ENCODE results near the gene FAM110D.

FAM110D gene

GRCh38 chr1:26190373-26190987 lies 31.6 kb downstream of the FAM110D start, which contains the start of gene CATSPER4:
CATSPER4 (plus strand) TSS chr1:26190602; CDS start chr1:26190628, 26 bp downstream.
- DNase-seq, result no peak

- no peak for DNase-seq
These were observed 32.9 kb downstream of the FAM110D start for GRCh38 chr1:26191739-26192138.

- DNase-seq, result no peak
These were observed 36.9 kb downstream of the FAM110D start for GRCh38 chr1:26195805-26196204.

- DNase-seq, result no peak
These were observed 38.4 kb downstream of the FAM110D start for GRCh38 chr1:26197301-26197700.

GRCh38 chr1:26197813-26198212 lies 38.9 kb downstream of the FAM110D start:
- DNase-seq, result no peak

GRCh38 chr1:26200413-26200812 lies 41.5 kb downstream of the FAM110D start:
- DNase-seq, result no peak

- no peak for DNase-seq
These were observed 44.9 kb downstream of the FAM110D start for GRCh38 chr1:26203642-26204318.

- no peak for DNase-seq
These were observed 51.4 kb downstream of the FAM110D start for GRCh38 chr1:26210147-26210870.

- no peak for DNase-seq
These were observed 53.8 kb downstream of the FAM110D start for GRCh38 chr1:26212726-26213125.

GRCh38 chr1:26213335-26213905 lies 54.5 kb downstream of the FAM110D start:
- DNase-seq, result no peak

All from NCI-H748 treated with DMSO at 0.1 percent for 48 hours (cell line).